Ishikawa (cell line): ENCODE results near the gene ATP2B2.
A peak's percentile ranks its signal among the peaks of the same experiment; 100 is the strongest.

Experiments
- CEBPB ChIP-seq: IDR thresholded peaks from 2 replicates; pipeline ENCODE4 v1.6.1; 2012
- CREB1 ChIP-seq: IDR thresholded peaks from 2 replicates; pipeline ENCODE4 v1.6.1; 2012; ENCODE audit warnings: low read depth
- EGR1 ChIP-seq: IDR thresholded peaks from 2 replicates; pipeline ENCODE4 v1.6.1; 2012
- EP300 ChIP-seq: IDR thresholded peaks from 2 replicates; pipeline ENCODE4 v1.6.1; 2012; ENCODE audit warnings: borderline replicate concordance
- FOXM1 ChIP-seq: IDR thresholded peaks from 2 replicates; pipeline ENCODE4 v1.6.1; 2012; ENCODE audit warnings: low read depth, borderline replicate concordance
- NFIC ChIP-seq: IDR thresholded peaks from 2 replicates; pipeline ENCODE4 v1.6.1; 2012
- RAD21 ChIP-seq: IDR thresholded peaks from 2 replicates; pipeline ENCODE4 v1.6.1; 2012; ENCODE audit warnings: low read depth
- REST ChIP-seq: IDR thresholded peaks from 2 replicates; pipeline ENCODE4 v1.6.1; 2012; ENCODE audit warnings: low read depth, mild to moderate bottlenecking
- TAF1 ChIP-seq: IDR thresholded peaks from 2 replicates; pipeline ENCODE4 v1.6.1; 2012; ENCODE audit warnings: low read depth, mild to moderate bottlenecking
- TCF12 ChIP-seq: IDR thresholded peaks from 2 replicates; pipeline ENCODE4 v1.6.1; 2012; ENCODE audit warnings: low read depth
- TEAD4 ChIP-seq: IDR thresholded peaks from 2 replicates; pipeline ENCODE4 v1.6.1; 2012
- YY1 ChIP-seq: IDR thresholded peaks from 2 replicates; pipeline ENCODE4 v1.6.1; 2012; ENCODE audit warnings: low read depth
- ZBTB7A ChIP-seq: IDR thresholded peaks from 2 replicates; pipeline ENCODE4 v1.6.1; 2012; ENCODE audit warnings: low read depth
- TF ChIP-seq, protein P1 (sequence below): IDR thresholded peaks from 2 replicates; pipeline ENCODE4 v1.6.1; 2012
- TF ChIP-seq, protein P2 (sequence below): IDR thresholded peaks from 2 replicates; pipeline ENCODE4 v1.6.1; 2012

ATP2B2 gene

GRCh38 chr3:10345911-10346310 lies 159.5 kb downstream of the ATP2B2 start:
- TF ChIP-seq, protein P1, sequence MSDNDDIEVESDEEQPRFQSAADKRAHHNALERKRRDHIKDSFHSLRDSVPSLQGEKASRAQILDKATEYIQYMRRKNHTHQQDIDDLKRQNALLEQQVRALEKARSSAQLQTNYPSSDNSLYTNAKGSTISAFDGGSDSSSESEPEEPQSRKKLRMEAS: no peak
- TF ChIP-seq YY1 (no peak), ZBTB7A (no peak), CREB1 (no peak), TCF12 (no peak), EP300 (no peak), RAD21 (no peak), TEAD4 (no peak), EGR1 (no peak), CEBPB (no peak)
- TF ChIP-seq, protein P2, sequence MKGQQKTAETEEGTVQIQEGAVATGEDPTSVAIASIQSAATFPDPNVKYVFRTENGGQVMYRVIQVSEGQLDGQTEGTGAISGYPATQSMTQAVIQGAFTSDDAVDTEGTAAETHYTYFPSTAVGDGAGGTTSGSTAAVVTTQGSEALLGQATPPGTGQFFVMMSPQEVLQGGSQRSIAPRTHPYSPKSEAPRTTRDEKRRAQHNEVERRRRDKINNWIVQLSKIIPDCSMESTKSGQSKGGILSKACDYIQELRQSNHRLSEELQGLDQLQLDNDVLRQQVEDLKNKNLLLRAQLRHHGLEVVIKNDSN: no peak

DNA sequence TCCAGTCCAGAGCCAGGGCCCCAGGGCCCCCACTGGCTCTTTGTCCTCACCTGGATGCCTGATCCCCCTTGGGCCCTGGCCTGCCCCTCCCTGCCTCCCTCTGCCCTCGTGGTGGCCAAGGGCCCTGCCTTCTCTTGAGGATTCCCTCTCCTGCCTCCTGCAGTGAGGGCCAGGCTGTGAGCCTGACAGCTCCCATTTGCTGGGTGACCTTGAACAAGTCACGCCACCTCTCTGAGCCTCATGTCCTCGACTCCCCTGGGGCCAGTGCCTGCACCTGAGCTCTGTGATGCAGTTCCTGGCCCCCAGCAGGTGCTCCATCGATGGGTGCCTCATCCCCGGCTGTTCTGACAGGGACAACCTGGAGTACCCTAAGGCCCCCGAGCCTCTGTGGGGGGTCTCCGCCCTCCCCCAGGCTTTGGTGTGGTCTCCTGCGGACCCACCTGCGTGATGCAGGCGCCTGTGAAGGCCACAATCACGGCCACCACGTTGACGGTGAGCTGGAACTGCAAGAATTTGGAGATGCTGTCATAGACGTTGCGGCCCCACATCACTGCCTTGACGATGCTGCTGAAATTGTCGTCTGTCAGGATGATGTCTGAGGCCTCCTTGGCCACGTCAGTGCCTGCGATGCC lies 160.3 kb downstream of the ATP2B2 start:
- TF ChIP-seq CEBPB: no peak
- TF ChIP-seq, protein P2: no peak
- no peak for TF ChIP-seq FOXM1

GRCh38 chr3:10344147-10344943 lies 161.0 kb downstream of the ATP2B2 start:
- peak; percentile 82 for TF ChIP-seq RAD21
- TF ChIP-seq EP300: no peak

GRCh38 chr3:10343526-10343925 lies 161.9 kb downstream of the ATP2B2 start:
- TF ChIP-seq EP300 (no peak), TEAD4 (no peak), YY1 (no peak), NFIC (no peak), CREB1 (no peak), TAF1 (no peak), EGR1 (no peak), ZBTB7A (no peak), RAD21 (no peak), TCF12 (no peak)
- TF ChIP-seq, protein P2: no peak

DNA sequence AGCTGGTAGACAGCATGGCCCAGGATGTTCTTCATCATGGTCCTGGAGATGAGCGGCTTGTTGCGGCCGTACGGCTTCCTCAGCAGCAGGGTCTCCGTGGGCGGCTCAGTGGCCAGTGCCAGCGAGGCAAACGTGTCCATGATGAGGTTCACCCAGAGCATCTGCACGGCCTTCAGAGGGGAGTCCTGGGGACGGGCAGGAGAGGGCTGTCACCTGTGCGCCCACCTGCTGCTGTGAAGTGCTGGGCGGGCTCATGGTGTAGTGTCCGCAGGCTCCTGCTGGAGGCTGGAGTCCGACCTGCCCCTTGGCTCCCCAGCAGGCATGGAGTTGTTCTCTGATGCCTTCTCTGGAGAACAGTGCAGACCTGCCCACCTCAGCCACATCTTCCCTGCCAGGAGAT lies 162.6 kb downstream of the ATP2B2 start:
- TF ChIP-seq ZBTB7A: no peak
- no peak for TF ChIP-seq CREB1
- no peak for TF ChIP-seq REST
- no peak for TF ChIP-seq FOXM1
- TF ChIP-seq, protein P1: no peak
- TF ChIP-seq NFIC: no peak
- TF ChIP-seq YY1: no peak
- no peak for TF ChIP-seq TAF1
- no peak for TF ChIP-seq RAD21
- TF ChIP-seq EP300: no peak
- TF ChIP-seq TCF12: no peak
- no peak for TF ChIP-seq TEAD4
- TF ChIP-seq CEBPB: no peak
- TF ChIP-seq EGR1: no peak
- TF ChIP-seq, protein P2: no peak

GRCh38 chr3:10341901-10342398 lies 163.4 kb downstream of the ATP2B2 start:
- TF ChIP-seq EGR1 (no peak), TCF12 (no peak), RAD21 (no peak), TEAD4 (no peak), TAF1 (no peak)

- TF ChIP-seq EGR1 (no peak), RAD21 (no peak), FOXM1 (no peak), TAF1 (no peak), YY1 (no peak), NFIC (no peak)
- TF ChIP-seq, protein P2: no peak
- TF ChIP-seq, protein P1: no peak
These were observed 164.9 kb downstream of the ATP2B2 start for GRCh38 chr3:10340476-10340875.
